K562 (cell line): ENCODE measurements around the gene ZNF8. TPM values are rescaled to one million over a fixed set of nuclear protein-coding genes. Genes with fewer than 3 reads are reported as not detected.

ENCODE experiments used
- BCL6 ChIP-seq: fragments of 250-450 bp; sonication (Bioruptor Pico); IDR thresholded peaks from 2 replicates; pipeline ENCODE4 v1.4.0; 2020
- LEF1 ChIP-seq: fragments of 450-650 bp; IDR thresholded peaks from 2 replicates; pipeline ENCODE4 v1.6.1; 2016; ENCODE audit warnings: mild to moderate bottlenecking
- MEF2D ChIP-seq: conservative IDR thresholded peaks from 2 replicates; pipeline ENCODE4 v1.6.1; 2016; ENCODE audit warnings: low read depth, missing genetic modification characterization, missing compliant biosample characterization
- MTA3 ChIP-seq: fragments of 450-650 bp; formaldehyde crosslinking; IDR thresholded peaks from 2 replicates; pipeline ENCODE4 v1.6.1; 2017; ENCODE audit warnings: mild to moderate bottlenecking, borderline replicate concordance
- NFE2L1 ChIP-seq: fragments of 450-650 bp; IDR thresholded peaks from 2 replicates; pipeline ENCODE4 v1.6.1; 2016; ENCODE audit warnings: missing genetic modification characterization, low read depth, mild to moderate bottlenecking, missing compliant biosample characterization, moderate library complexity, borderline replicate concordance
- PHF21A ChIP-seq: fragments of 450-650 bp; IDR thresholded peaks from 2 replicates; pipeline ENCODE4 v1.6.1; 2017; ENCODE audit warnings: low read depth, borderline replicate concordance
- POU5F1 ChIP-seq: fragments of 150-350 bp; IDR thresholded peaks from 2 replicates; pipeline ENCODE4 v1.6.1; 2014; ENCODE audit warnings: borderline replicate concordance, low read length, low read depth, mild to moderate bottlenecking; ENCODE audit not compliant: partially characterized antibody
- SMAD4 ChIP-seq: fragments of 250-450 bp; sonication (Bioruptor Pico); conservative IDR thresholded peaks from 2 replicates; pipeline ENCODE4 v1.8.0; 2021; ENCODE audit warnings: inconsistent platforms, mild to moderate bottlenecking, moderate library complexity
- SRSF1 ChIP-seq: fragments of 200-400 bp; formaldehyde crosslinking; IDR thresholded peaks from 2 replicates; pipeline ENCODE4 v1.6.1; 2017; ENCODE audit warnings: mild to moderate bottlenecking, low read depth, low read length, moderate library complexity
- TAL1 ChIP-seq: fragments of 450-650 bp; IDR thresholded peaks from 2 replicates; pipeline ENCODE4 v1.6.1; 2016; ENCODE audit warnings: mild to moderate bottlenecking
- TCF7L2 ChIP-seq: fragments of 150-350 bp; IDR thresholded peaks from 2 replicates; pipeline ENCODE4 v1.6.1; 2016; ENCODE audit warnings: low read depth, mild to moderate bottlenecking, low read length, moderate library complexity
- TCFL5 ChIP-seq: fragments of 250-450 bp; sonication (Bioruptor Pico); conservative IDR thresholded peaks from 2 replicates; pipeline ENCODE4 v1.6.1; 2021; ENCODE audit warnings: mild to moderate bottlenecking, moderate library complexity, matching md5 sums
- WHSC1 ChIP-seq: IDR thresholded peaks from one replicate; pipeline ENCODE4 v1.6.1; 2012; ENCODE audit warnings: low read length, control low read depth, inconsistent platforms
- ZC3H11A ChIP-seq: IDR thresholded peaks from 2 replicates; pipeline ENCODE4 v1.6.1; 2012; ENCODE audit warnings: low read depth, low read length, improper control_type of control experiment
- ZNF174 ChIP-seq: fragments of 250-450 bp; sonication (Bioruptor Pico); IDR thresholded peaks from 2 replicates; pipeline ENCODE4 v1.4.0; 2020; ENCODE audit warnings: mild to moderate bottlenecking
- ZNF274 ChIP-seq: IDR thresholded peaks from 2 replicates; pipeline ENCODE4 v1.6.1; 2011; ENCODE audit warnings: low read depth, mild to moderate bottlenecking, low read length, moderate library complexity, borderline replicate concordance
- ZNF3 ChIP-seq: fragments of 250-450 bp; sonication (Bioruptor Pico); IDR thresholded peaks from 2 replicates; pipeline ENCODE4 v1.5.0; 2021; ENCODE audit warnings: mild to moderate bottlenecking, moderate library complexity
- ZNF324 ChIP-seq: fragments of 250-450 bp; sonication (Bioruptor Pico); IDR thresholded peaks from 2 replicates; pipeline ENCODE4 v1.4.0; 2020; ENCODE audit warnings: mild to moderate bottlenecking
- polyA plus RNA-seq, 8 experiments: library from polyadenylated mRNA; depleted of rRNA in 4 of 8; stranded (reverse) in 5 of 8; unstranded in 3 of 8; fragments of >200 nt; fragmentation: Nextera tagmentation in 2 of 8; fragmentation: Illumina TruSeq in 1 of 8; extraction: Ambion mirVana in 2 of 8; extraction: Trizol in 1 of 8; gene quantifications; 2 replicates each; pipeline versions ENCODE4 v1.2.1 to v1.2.3, GENCODE V29; 2011 to 2014; ENCODE audit warnings: inconsistent platforms in 1 of 8, missing spikeins in 1 of 8
- total RNA-seq, 7 experiments: library from RNA; depleted of rRNA in 6 of 7; stranded (reverse); fragments of >200 nt in 6 of 7; fragmentation: Illumina TruSeq in 2 of 7; extraction: Trizol in 2 of 7; gene quantifications; 2 replicates each; pipeline versions ENCODE4 v1.2.1 to v1.2.3, GENCODE V29; 2011 to 2021; ENCODE audit warnings: low replicate concordance in 1 of 7
- TF ChIP-seq, protein P1 (sequence below): fragments of 450-650 bp; IDR thresholded peaks from 2 replicates; pipeline ENCODE4 v1.6.1; 2016; ENCODE audit warnings: missing biosample characterization, missing genetic modification characterization
- TF ChIP-seq, protein P2 (sequence below): sonication (generic); formaldehyde crosslinking; IDR thresholded peaks from 2 replicates; pipeline ENCODE4 v1.8.1; 2023; ENCODE audit warnings: mild to moderate bottlenecking, missing genetic modification reagents
- TF ChIP-seq, protein P3 (sequence below): fragments of 250-450 bp; sonication (Bioruptor Pico); IDR thresholded peaks from 2 replicates; pipeline ENCODE4 v1.5.0; 2021; ENCODE audit warnings: mild to moderate bottlenecking, borderline replicate concordance
- TF ChIP-seq, protein P4 (sequence below): fragments of 250-450 bp; sonication (Bioruptor Pico); IDR thresholded peaks from 2 replicates; pipeline ENCODE4 v1.4.0; 2020

ZNF8 gene
- total and polyA plus RNA-seq, 9 of the 15 experiments (the other 6 are each of a cell fraction or from before 2014, with no cell fraction given), result 0.71 to 7.7 (median 4.7) TPM

DNA sequence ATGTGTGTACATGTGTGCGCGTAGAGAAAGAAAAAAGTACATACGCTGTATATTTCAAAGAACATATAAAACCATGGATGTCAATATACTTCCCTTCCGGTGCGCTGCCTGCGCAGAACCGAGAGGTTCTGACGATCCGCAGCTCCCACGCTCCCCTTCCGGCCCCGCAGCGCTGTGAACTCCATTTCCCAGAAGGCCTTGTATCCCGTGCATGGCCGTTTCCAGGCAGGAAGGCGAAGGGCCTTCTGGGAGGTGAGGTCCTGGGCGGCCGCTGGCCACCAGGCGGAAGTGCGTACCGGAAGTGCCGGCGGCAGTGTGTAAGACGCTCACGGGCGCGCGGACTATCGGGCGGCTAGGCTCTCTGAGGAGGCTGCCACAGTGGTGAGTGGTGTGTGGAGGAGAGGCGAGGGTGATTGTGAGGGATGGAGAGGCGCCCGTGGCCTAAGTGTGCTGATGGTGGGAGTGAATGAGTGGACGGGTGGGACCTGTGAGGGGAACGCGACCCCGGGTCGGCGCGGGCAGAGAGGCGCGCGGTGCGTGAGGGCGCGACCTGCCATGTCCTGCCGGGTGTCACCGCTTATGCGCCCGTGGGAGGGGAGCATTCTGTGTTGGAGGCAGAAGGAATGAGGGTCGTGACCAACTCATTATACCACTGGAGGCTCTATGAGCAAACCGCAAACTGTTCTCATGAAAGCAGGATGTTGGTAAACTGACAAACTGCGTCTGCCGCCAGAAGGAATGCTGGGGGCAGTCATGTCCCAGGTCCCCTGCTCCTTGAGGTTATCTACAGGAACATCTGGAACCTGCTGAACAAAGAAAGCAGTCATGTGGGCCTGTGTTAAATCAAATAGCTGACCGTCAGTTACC is 26.5 kb downstream of the ZNF8 start, which contains the start of gene ERVK3-1 (continued):
- 0 out of 2 replicates have a peak, but pooled peaks have one; percentile 52 for TF ChIP-seq SMAD4 (CRISPR knock-in tag)
- peak; percentile 37; the same call in 1 of the 2 replicates for TF ChIP-seq LEF1
- peak; percentile 64; the same call in 1 of the 2 replicates for TF ChIP-seq PHF21A
- TF ChIP-seq MEF2D (tag), result no peak
- no peak; the same call in 1 of the 2 replicates for TF ChIP-seq ZC3H11A
- no peak for TF ChIP-seq SRSF1
- TF ChIP-seq TCF7L2, result peak; percentile 56; the same call in 1 of the 2 replicates
- TF ChIP-seq, protein P1, sequence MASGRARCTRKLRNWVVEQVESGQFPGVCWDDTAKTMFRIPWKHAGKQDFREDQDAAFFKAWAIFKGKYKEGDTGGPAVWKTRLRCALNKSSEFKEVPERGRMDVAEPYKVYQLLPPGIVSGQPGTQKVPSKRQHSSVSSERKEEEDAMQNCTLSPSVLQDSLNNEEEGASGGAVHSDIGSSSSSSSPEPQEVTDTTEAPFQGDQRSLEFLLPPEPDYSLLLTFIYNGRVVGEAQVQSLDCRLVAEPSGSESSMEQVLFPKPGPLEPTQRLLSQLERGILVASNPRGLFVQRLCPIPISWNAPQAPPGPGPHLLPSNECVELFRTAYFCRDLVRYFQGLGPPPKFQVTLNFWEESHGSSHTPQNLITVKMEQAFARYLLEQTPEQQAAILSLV (tag), result no peak
- peak; percentile 88 for TF ChIP-seq POU5F1
- no peak for TF ChIP-seq ZNF324
- no peak for TF ChIP-seq BCL6 (CRISPR knock-in tag)
- TF ChIP-seq MTA3, result peak; percentile 92
- no peak for TF ChIP-seq WHSC1
- TF ChIP-seq TCFL5 (CRISPR knock-in tag), result no peak
- TF ChIP-seq ZNF3, result no peak
- TF ChIP-seq TAL1, result peak; percentile 39
- no peak for TF ChIP-seq NFE2L1 (tag)
- TF ChIP-seq, protein P2, sequence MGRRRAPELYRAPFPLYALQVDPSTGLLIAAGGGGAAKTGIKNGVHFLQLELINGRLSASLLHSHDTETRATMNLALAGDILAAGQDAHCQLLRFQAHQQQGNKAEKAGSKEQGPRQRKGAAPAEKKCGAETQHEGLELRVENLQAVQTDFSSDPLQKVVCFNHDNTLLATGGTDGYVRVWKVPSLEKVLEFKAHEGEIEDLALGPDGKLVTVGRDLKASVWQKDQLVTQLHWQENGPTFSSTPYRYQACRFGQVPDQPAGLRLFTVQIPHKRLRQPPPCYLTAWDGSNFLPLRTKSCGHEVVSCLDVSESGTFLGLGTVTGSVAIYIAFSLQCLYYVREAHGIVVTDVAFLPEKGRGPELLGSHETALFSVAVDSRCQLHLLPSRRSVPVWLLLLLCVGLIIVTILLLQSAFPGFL (CRISPR knock-in tag), result no peak
- TF ChIP-seq ZNF274, result no peak
- TF ChIP-seq, protein P3, sequence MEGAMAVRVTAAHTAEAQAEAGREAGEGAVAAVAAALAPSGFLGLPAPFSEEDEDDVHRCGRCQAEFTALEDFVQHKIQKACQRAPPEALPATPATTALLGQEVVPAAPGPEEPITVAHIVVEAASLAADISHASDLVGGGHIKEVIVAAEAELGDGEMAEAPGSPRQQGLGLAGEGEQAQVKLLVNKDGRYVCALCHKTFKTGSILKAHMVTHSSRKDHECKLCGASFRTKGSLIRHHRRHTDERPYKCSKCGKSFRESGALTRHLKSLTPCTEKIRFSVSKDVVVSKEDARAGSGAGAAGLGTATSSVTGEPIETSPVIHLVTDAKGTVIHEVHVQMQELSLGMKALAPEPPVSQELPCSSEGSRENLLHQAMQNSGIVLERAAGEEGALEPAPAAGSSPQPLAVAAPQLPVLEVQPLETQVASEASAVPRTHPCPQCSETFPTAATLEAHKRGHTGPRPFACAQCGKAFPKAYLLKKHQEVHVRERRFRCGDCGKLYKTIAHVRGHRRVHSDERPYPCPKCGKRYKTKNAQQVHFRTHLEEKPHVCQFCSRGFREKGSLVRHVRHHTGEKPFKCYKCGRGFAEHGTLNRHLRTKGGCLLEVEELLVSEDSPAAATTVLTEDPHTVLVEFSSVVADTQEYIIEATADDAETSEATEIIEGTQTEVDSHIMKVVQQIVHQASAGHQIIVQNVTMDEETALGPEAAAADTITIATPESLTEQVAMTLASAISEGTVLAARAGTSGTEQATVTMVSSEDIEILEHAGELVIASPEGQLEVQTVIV (CRISPR knock-in tag), result no peak
- TF ChIP-seq ZNF174 (CRISPR knock-in tag), result no peak
- TF ChIP-seq, protein P4, sequence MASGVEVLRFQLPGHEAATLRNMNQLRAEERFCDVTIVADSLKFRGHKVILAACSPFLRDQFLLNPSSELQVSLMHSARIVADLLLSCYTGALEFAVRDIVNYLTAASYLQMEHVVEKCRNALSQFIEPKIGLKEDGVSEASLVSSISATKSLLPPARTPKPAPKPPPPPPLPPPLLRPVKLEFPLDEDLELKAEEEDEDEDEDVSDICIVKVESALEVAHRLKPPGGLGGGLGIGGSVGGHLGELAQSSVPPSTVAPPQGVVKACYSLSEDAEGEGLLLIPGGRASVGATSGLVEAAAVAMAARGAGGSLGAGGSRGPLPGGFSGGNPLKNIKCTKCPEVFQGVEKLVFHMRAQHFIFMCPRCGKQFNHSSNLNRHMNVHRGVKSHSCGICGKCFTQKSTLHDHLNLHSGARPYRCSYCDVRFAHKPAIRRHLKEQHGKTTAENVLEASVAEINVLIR (CRISPR knock-in tag), result peak; percentile 55
